Mesendoderm (in vitro differentiated cells): Measurements from ENCODE around the gene NR3C1.

Experiments
- DNase-seq: peaks from one replicate; pipeline ENCODE4 v3.0.0; 2013
- H2AK5ac ChIP-seq: 2 replicates; pipeline ENCODE4 v1.6.1; 2013; ENCODE audit warnings: low read length, inconsistent platforms
- H2BK120ac ChIP-seq: 2 replicates; pipeline ENCODE4 v1.6.1; 2013; ENCODE audit warnings: low read depth, mild to moderate bottlenecking, low read length, moderate library complexity, mixed read lengths
- H2BK15ac ChIP-seq: replicated peaks from 2 replicates; pipeline ENCODE4 v1.6.1; 2013; ENCODE audit warnings: low read depth, mild to moderate bottlenecking, moderate library complexity
- H2BK5ac ChIP-seq: 2 replicates; pipeline ENCODE4 v1.6.1; 2013; ENCODE audit warnings: low read length, inconsistent platforms
- H3K18ac ChIP-seq: 2 replicates; pipeline ENCODE4 v1.6.1; 2013; ENCODE audit warnings: mild to moderate bottlenecking, low read length, mixed read lengths
- H3K23ac ChIP-seq: one replicate; pipeline ENCODE4 v1.6.1; 2013; ENCODE audit warnings: low read length
- H3K27ac ChIP-seq: 2 replicates; pipeline ENCODE4 v1.5.1; 2013; ENCODE audit warnings: low read depth, mild to moderate bottlenecking, inconsistent platforms, low read length, moderate library complexity
- H3K27me3 ChIP-seq: 2 replicates; pipeline ENCODE4 v1.6.1; 2013; ENCODE audit warnings: low read length, control low read depth, mild to moderate bottlenecking, inconsistent platforms; ENCODE audit not compliant: insufficient read depth, poor library complexity
- H3K36me3 ChIP-seq: 2 replicates; pipeline ENCODE4 v1.6.1; 2013; ENCODE audit warnings: low read length, inconsistent platforms; ENCODE audit not compliant: control insufficient read depth, insufficient read depth
- H3K4ac ChIP-seq: one replicate; pipeline ENCODE4 v1.6.1; 2013; ENCODE audit warnings: low read depth, mild to moderate bottlenecking, low read length, moderate library complexity
- H3K4me1 ChIP-seq: 2 replicates; pipeline ENCODE4 v1.6.1; 2013; ENCODE audit warnings: low read depth, low read length, inconsistent platforms; ENCODE audit not compliant: control insufficient read depth
- H3K4me2 ChIP-seq: 2 replicates; pipeline ENCODE4 v1.6.1; 2013; ENCODE audit warnings: low read length
- H3K4me3 ChIP-seq: 2 replicates; pipeline ENCODE4 v1.5.1; 2013; ENCODE audit warnings: mild to moderate bottlenecking, low read length
- H3K56ac ChIP-seq: one replicate; pipeline ENCODE4 v1.6.1; 2013; ENCODE audit warnings: low read length
- H3K79me1 ChIP-seq: 2 replicates; pipeline ENCODE4 v1.6.1; 2013; ENCODE audit warnings: low read length, inconsistent platforms
- H3K79me2 ChIP-seq: 2 replicates; pipeline ENCODE4 v1.6.1; 2013; ENCODE audit warnings: mild to moderate bottlenecking, low read length; ENCODE audit not compliant: control insufficient read depth, insufficient read depth
- H3K9ac ChIP-seq: 2 replicates; pipeline ENCODE4 v1.6.1; 2013; ENCODE audit warnings: low read length, inconsistent platforms
- H4K5ac ChIP-seq: one replicate; pipeline ENCODE4 v1.6.1; 2013; ENCODE audit warnings: low read length
- H4K8ac ChIP-seq: one replicate; pipeline ENCODE4 v1.6.1; 2013; ENCODE audit warnings: low read depth, mild to moderate bottlenecking, control low read depth, low read length, moderate library complexity
- WGBS: extraction: QIAGEN DNeasy Blood & Tissue Kit; methylation state at CpG from one replicate; pipeline ENCODE4 v1.1.7; 2013; ENCODE audit warnings: low lambda C conversion rate, missing lambda C conversion rate; ENCODE audit not compliant: insufficient coverage; ENCODE audit errors: extremely low coverage; 5-methylcytosine and 5-hydroxymethylcytosine counted together

The NR3C1 gene

DNA sequence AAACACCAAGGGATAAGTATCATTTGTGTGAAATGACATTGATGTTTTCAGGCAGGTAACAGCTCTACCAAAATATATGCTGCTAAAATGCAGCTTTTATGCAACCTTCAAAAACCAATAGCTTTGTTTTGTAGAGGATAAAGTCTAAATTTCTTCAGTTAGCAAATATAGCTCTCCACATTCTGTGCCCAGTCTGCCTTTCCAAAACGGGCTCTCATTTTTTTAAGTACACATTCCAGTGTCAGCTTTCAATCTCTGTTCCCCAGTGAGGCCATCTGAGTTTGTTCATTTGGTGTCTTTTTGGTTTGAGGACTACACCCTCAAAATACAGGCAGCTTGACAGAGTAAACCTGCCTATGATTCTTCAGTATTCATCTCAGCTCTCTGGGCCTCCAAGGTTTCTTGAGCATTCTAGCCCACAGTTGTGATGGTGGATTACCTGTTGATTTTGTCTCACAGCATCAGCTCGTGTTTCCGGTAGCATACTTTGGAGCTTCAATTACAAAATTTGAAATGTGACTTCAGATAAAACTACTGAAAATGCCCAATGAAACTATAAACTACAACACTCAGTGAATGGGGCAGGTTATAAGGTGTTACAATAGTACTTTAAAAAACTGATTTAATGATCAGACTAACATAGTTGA is 55.7 kb downstream of the NR3C1 start:
- Histone ChIP-seq H3K79me2 (no peaks in the 10 kb centered on the region), H2BK120ac (peak overlapping the region; percentile 45), H3K36me3 (no peaks in the 10 kb centered on the region), H2AK5ac (no peak overlapping the region), H3K4me3 (no peak overlapping the region), H3K4ac (no peak overlapping the region), H3K79me1 (peaks cover 2% of the 10 kb centered on the region), H3K23ac (no peak overlapping the region), H3K18ac (peak overlapping the region; percentile 80), H3K56ac (no peak overlapping the region), H3K4me2 (no peak overlapping the region), H2BK5ac (no peak overlapping the region), H4K8ac (no peak overlapping the region), H3K9ac (no peak overlapping the region), H4K5ac (no peak overlapping the region), H3K27ac (no peak overlapping the region), H3K27me3 (no peaks in the 10 kb centered on the region), H3K4me1 (no peaks in the 10 kb centered on the region), H2BK15ac (no peak overlapping the region)
- no peak for DNase-seq
- no CpG with 5 or more reads among the region's 3 CpGs for WGBS

DNA sequence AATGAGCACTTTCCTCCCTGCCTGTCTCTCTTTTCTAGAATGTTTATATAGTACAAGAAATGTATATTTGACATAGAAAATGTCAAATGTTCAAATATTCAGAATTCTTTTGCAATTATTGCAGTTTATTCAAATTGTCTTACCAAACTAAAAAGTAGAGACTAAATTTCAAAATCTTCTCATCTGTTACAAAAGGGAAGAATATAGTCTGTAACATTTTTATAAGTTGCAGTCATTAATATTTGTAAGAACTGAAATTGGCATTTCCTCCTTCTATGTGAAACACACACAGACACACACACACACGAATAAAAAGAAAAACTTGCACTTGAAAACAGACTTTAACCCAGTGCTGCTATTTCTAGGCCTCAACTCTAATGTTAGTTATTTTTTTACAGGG is 56.4 kb downstream of the NR3C1 start:
- Histone ChIP-seq H4K5ac (no peak overlapping the region), H3K56ac (no peak overlapping the region), H3K9ac (no peak overlapping the region), H3K4me2 (no peak overlapping the region), H3K4ac (no peak overlapping the region), H2BK15ac (no peak overlapping the region), H4K8ac (no peak overlapping the region), H2BK5ac (no peak overlapping the region), H3K79me2 (no peaks in the 10 kb centered on the region), H3K36me3 (no peaks in the 10 kb centered on the region), H3K23ac (no peak overlapping the region), H3K4me1 (peaks cover 2% of the 10 kb centered on the region), H3K27me3 (no peaks in the 10 kb centered on the region), H3K18ac (no peak overlapping the region), H3K27ac (no peak overlapping the region), H3K79me1 (peaks cover 2% of the 10 kb centered on the region), H2BK120ac (no peak overlapping the region), H3K4me3 (no peak overlapping the region), H2AK5ac (no peak overlapping the region)
- no peak for DNase-seq
- no CpG with 5 or more reads among the region's 1 CpG for WGBS

DNA sequence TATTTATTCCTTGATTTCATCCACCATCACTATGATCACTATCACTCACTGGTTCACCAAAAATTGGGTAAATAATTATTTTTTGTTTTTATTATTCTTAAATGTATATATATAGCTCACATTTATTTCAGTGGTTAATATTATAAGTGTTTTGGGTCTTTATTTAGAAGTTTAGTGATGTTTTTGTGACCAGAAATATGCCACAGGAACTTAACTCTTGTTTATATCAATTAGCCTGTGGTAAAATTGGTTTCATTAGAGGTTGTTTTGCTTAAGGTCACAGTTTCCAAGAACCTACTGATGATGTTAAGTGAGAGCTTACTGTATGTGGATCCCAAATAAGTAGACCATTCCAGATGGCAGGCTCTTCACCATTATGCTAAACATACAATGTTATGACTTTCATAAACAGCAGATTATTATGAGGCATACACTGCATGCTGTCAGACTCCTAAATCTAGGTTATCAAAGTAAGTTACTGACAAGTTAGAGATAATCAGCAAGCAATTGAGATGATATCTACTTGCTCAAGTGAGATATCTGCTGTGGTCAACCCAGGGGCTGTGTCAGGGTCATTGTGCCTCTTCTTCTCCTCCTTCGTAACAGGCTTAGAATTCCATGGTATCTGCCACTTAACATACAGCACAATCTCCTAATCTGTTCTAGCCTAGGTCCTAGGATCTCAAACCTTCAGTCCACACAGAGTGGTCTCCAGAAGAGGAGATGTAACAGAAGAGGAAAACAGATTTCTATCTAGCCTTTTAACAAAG is 57.6 kb downstream of the NR3C1 start:
- H3K18ac ChIP-seq = no peak overlapping the region
- H4K5ac ChIP-seq = no peak overlapping the region
- H2BK15ac ChIP-seq = no peak overlapping the region
- no peak overlapping the region for H3K56ac ChIP-seq
- no peak overlapping the region for H3K9ac ChIP-seq
- no peaks in the 10 kb centered on the region for H3K27me3 ChIP-seq
- H2AK5ac ChIP-seq = no peak overlapping the region
- no peak overlapping the region for H3K4me2 ChIP-seq
- no peak overlapping the region for H3K4ac ChIP-seq
- H3K4me3 ChIP-seq = no peak overlapping the region
- H2BK120ac ChIP-seq = no peak overlapping the region
- no peak overlapping the region for H4K8ac ChIP-seq
- H3K79me2 ChIP-seq = no peaks in the 10 kb centered on the region
- no CpG with 5 or more reads among the region's 1 CpG for WGBS
- H3K27ac ChIP-seq = no peak overlapping the region
- peak; percentile 93 for DNase-seq
- no peak overlapping the region for H2BK5ac ChIP-seq
- H3K36me3 ChIP-seq = no peaks in the 10 kb centered on the region
- H3K23ac ChIP-seq = no peak overlapping the region
- H3K79me1 ChIP-seq = peaks cover 2% of the 10 kb centered on the region
- peaks cover 2% of the 10 kb centered on the region for H3K4me1 ChIP-seq

DNA sequence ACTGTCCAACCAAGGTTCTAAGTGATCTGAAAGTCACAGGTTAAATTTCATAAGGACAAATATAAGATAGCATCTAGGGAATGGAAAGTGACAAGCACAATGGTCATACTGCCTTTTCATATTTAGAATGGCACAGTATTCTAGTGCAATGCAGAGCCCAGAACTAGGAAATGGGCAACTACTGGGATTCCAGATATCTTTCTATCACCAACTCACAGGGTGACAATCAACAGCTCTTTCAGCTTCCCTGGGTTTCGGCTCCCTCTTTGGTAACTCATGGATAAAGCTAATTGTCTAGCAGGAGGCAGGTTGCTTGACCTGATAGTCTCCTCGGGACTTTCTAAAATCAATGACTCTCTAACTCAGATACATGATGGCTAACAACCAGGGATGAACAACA is 60.4 kb downstream of the NR3C1 start:
- H3K18ac ChIP-seq = no peak overlapping the region
- no peaks in the 10 kb centered on the region for H3K36me3 ChIP-seq
- no CpG with 5 or more reads among the region's 2 CpGs for WGBS
- H2BK5ac ChIP-seq = no peak overlapping the region
- no peak overlapping the region for H4K8ac ChIP-seq
- H2AK5ac ChIP-seq = no peak overlapping the region
- no peak overlapping the region for H3K56ac ChIP-seq
- H3K79me2 ChIP-seq = no peaks in the 10 kb centered on the region
- H4K5ac ChIP-seq = no peak overlapping the region
- DNase-seq = peak; percentile 73
- H3K23ac ChIP-seq = no peak overlapping the region
- H3K27ac ChIP-seq = no peak overlapping the region
- no peak overlapping the region for H3K4me3 ChIP-seq
- H3K4me2 ChIP-seq = no peak overlapping the region
- no peak overlapping the region for H2BK15ac ChIP-seq
- H3K4ac ChIP-seq = no peak overlapping the region
- H3K4me1 ChIP-seq = peaks cover 2% of the 10 kb centered on the region
- H3K79me1 ChIP-seq = peaks cover 3% of the 10 kb centered on the region
- no peak overlapping the region for H3K9ac ChIP-seq
- H3K27me3 ChIP-seq = no peaks in the 10 kb centered on the region
- H2BK120ac ChIP-seq = no peak overlapping the region

DNA sequence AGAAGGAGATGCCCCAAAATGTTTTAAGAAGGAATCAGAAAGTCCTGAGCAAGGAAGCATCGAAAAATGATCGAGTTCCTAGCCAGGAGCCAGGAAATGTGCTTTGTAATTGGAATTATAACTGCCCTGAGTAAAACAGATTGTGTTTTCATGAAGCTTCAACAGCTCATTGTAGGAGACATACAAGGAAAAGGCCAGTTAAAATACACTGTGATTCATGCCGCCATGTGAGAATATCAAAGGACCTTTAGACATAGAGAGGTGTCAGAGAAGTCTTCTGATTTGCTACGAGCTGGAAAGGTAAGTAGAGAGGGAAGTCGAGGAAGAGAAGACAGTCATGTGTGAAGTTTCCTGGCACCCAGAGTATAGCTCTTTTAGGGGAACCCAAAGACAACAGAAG is 60.9 kb downstream of the NR3C1 start:
- no peak for DNase-seq
- no peak overlapping the region for H3K4ac ChIP-seq
- no peak overlapping the region for H2BK15ac ChIP-seq
- H3K27ac ChIP-seq = no peak overlapping the region
- H2AK5ac ChIP-seq = no peak overlapping the region
- H3K79me2 ChIP-seq = no peaks in the 10 kb centered on the region
- no peak overlapping the region for H4K5ac ChIP-seq
- peak overlapping the region; percentile 61 for H2BK5ac ChIP-seq
- H4K8ac ChIP-seq = no peak overlapping the region
- no peak overlapping the region for H3K23ac ChIP-seq
- peaks cover 2% of the 10 kb centered on the region for H3K4me1 ChIP-seq
- no peaks in the 10 kb centered on the region for H3K27me3 ChIP-seq
- H3K18ac ChIP-seq = no peak overlapping the region
- no CpG with 5 or more reads among the region's 5 CpGs for WGBS
- H3K4me3 ChIP-seq = no peak overlapping the region
- peaks cover 3% of the 10 kb centered on the region for H3K79me1 ChIP-seq
- no peaks in the 10 kb centered on the region for H3K36me3 ChIP-seq
- H2BK120ac ChIP-seq = no peak overlapping the region
- no peak overlapping the region for H3K4me2 ChIP-seq
- H3K56ac ChIP-seq = no peak overlapping the region
- no peak overlapping the region for H3K9ac ChIP-seq
